HL-60 (cell line): Measurements from ENCODE around the gene RXFP4.

Source experiments
- CTCF ChIP-seq: IDR thresholded peaks from one replicate; pipeline ENCODE4 v1.5.1; 2011; ENCODE audit warnings: low read length, control low read depth, inconsistent platforms; ENCODE audit not compliant: insufficient read depth
- GABPA ChIP-seq: IDR thresholded peaks from 2 replicates; pipeline ENCODE4 v1.6.1; 2012; ENCODE audit warnings: low read depth
- POLR2AphosphoS5 ChIP-seq: IDR thresholded peaks from 2 replicates; pipeline ENCODE4 v1.6.1; 2012; ENCODE audit warnings: low read depth
- REST ChIP-seq: IDR thresholded peaks from 2 replicates; pipeline ENCODE4 v1.6.1; 2012; ENCODE audit warnings: low read depth; ENCODE audit not compliant: insufficient replicate concordance

GRCh38 chr1:155982106-155982505, 40.7 kb downstream of the RXFP4 start:
- TF ChIP-seq CTCF (no peak), POLR2AphosphoS5 (no peak), REST (no peak), GABPA (no peak)
